ENCODE measurements around the gene PCP2.

PCP2 gene

DNA sequence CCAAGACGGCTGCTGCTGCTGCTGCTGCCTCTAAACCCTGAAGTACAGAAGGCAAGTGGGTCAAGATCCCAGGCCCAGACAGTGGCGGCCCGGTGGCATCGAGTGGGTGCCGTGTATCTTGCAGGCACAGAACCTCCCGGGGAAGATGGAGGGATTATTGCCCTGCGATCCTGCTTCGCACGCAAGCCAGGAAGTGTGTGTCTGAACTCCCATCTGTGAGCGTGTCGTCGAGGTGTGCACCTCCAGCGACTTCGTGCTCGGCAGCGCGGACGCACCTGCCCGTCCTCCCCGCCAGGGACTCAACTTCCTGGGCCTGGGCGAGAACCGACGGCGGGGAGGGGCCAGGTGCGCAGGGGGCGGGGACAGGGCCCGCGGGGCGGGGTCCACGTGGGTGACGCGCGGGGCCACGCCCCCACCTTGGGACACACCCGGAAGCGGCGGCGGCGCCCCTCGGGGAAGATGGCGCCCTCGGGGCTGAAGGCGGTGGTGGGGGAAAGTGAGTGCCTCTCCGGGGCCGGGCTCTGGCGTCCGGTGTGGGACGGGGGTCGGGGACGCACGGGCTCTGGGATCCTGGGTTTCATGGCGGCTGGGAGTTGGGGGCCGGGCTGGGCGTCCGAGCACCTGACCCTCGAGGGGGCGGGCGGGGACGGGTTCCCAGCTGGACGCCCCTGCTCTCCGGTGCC is 3.3 kb upstream of the PCP2 start, which contains the start of gene STXBP2:
Gene STXBP2, plus strand, starts transcription at position 420 of the 683 bp plus-strand sequence. Its CDS starts 40 bp downstream, at position 460.
- H3K4me3 Mint-ChIP-seq, result peak within 1 kb of the TSS; percentile 83
- no peaks in the 10 kb centered on the region for H3K27me3 Mint-ChIP-seq
- no peaks in the 10 kb centered on the region for H3K9me3 Mint-ChIP-seq (ENCODE audit: low read depth)
- H3K4me1 Mint-ChIP-seq (ENCODE audit: low read depth), result peaks cover 33% of the 10 kb centered on the region
- peaks cover 5% of the 10 kb centered on the region for H3K36me3 Mint-ChIP-seq
- H3K27ac Mint-ChIP-seq, result peak within 1 kb of the TSS; percentile 77

DNA sequence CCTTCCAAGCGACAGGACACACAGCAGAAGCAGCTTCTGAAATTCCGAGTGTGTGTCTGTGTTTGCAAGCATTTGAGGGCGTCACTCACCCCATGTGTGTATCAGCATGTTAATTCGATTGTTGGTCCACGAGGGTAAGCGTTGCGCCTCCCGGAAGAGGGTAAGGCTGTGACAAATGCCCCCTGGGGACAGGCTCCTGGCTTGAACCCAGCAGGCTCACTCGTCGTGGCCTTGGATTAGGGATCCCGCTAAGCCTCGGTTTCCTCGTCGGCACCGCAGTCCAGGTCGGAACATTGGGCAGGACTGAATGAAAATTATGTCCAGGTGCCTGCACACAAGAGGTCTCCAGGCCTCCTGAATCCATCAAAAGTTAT is 2.8 kb upstream of the PCP2 start:
- peak overlapping the region; percentile 77 for H3K27ac Mint-ChIP-seq
- no peaks in the 10 kb centered on the region for H3K27me3 Mint-ChIP-seq
- H3K4me1 Mint-ChIP-seq (ENCODE audit: low read depth), result peaks cover 35% of the 10 kb centered on the region
- no peaks in the 10 kb centered on the region for H3K9me3 Mint-ChIP-seq (ENCODE audit: low read depth)
- peaks cover 5% of the 10 kb centered on the region for H3K36me3 Mint-ChIP-seq
- H3K4me3 Mint-ChIP-seq, result peak overlapping the region; percentile 83

DNA sequence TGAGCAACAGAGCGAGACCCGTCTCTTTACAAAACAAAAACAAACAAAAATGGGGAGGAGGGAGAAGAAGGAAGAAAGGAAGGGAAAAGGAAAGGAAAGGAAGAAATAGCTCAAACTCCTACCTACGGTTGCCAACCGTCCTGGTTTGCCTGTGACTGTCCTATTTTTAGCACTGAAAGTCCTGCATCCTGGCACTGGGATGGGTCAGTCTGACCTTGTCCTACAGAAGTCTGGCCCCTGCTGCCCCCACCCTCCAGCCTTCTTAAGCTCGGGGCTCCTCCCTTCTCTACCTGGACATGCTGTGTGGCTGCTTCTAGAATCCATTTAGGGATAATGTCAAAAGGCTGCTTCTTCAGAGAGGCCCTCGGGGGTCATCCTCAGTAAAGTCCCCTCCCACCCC is 2.2 kb upstream of the PCP2 start:
- H3K36me3 Mint-ChIP-seq, result peaks cover 5% of the 10 kb centered on the region
- peak overlapping the region; percentile 83 for H3K4me3 Mint-ChIP-seq
- peaks cover 37% of the 10 kb centered on the region for H3K4me1 Mint-ChIP-seq (ENCODE audit: low read depth)
- peak overlapping the region; percentile 61 for H3K27ac Mint-ChIP-seq
- H3K9me3 Mint-ChIP-seq (ENCODE audit: low read depth), result no peaks in the 10 kb centered on the region
- H3K27me3 Mint-ChIP-seq, result no peaks in the 10 kb centered on the region

- Mint-ChIP-seq H3K4me1 (ENCODE audit: low read depth) (peaks cover 45% of the 10 kb centered on the region), H3K27ac (no peak overlapping the region), H3K9me3 (ENCODE audit: low read depth) (no peaks in the 10 kb centered on the region), H3K27me3 (no peaks in the 10 kb centered on the region), H3K36me3 (no peaks in the 10 kb centered on the region), H3K4me3 (no peak overlapping the region)
Observed at GRCh38 chr19:7632340-7633203, 947 bp downstream of the PCP2 start.

- H3K27ac Mint-ChIP-seq, result no peak overlapping the region
- H3K4me3 Mint-ChIP-seq, result peak overlapping the region; percentile 63
- H3K27me3 Mint-ChIP-seq, result no peaks in the 10 kb centered on the region
- H3K4me1 Mint-ChIP-seq (ENCODE audit: low read depth), result peaks cover 47% of the 10 kb centered on the region
- H3K9me3 Mint-ChIP-seq (ENCODE audit: low read depth), result no peaks in the 10 kb centered on the region
- H3K36me3 Mint-ChIP-seq, result peaks cover 2% of the 10 kb centered on the region
Observed at GRCh38 chr19:7631577-7631976, 1.9 kb downstream of the PCP2 start.

GRCh38 chr19:7629347-7630054 is 4.0 kb downstream of the PCP2 start, which contains the start of the genes PET100 and XAB2:
Gene PET100, plus strand, starts transcription at chr19:7629793. Its CDS starts 41 bp downstream, at chr19:7629834.
Gene XAB2, minus strand, starts transcription at chr19:7629545. Its CDS starts 18 bp downstream, at chr19:7629527.
- Mint-ChIP-seq H3K9me3 (ENCODE audit: low read depth) (no peaks in the 10 kb centered on the region), H3K4me1 (ENCODE audit: low read depth) (peaks cover 38% of the 10 kb centered on the region), H3K4me3 (peak within 1 kb of the TSS; percentile 99), H3K27ac (peak within 1 kb of the TSS; percentile 99), H3K27me3 (no peaks in the 10 kb centered on the region), H3K36me3 (peaks cover 2% of the 10 kb centered on the region)

DNA sequence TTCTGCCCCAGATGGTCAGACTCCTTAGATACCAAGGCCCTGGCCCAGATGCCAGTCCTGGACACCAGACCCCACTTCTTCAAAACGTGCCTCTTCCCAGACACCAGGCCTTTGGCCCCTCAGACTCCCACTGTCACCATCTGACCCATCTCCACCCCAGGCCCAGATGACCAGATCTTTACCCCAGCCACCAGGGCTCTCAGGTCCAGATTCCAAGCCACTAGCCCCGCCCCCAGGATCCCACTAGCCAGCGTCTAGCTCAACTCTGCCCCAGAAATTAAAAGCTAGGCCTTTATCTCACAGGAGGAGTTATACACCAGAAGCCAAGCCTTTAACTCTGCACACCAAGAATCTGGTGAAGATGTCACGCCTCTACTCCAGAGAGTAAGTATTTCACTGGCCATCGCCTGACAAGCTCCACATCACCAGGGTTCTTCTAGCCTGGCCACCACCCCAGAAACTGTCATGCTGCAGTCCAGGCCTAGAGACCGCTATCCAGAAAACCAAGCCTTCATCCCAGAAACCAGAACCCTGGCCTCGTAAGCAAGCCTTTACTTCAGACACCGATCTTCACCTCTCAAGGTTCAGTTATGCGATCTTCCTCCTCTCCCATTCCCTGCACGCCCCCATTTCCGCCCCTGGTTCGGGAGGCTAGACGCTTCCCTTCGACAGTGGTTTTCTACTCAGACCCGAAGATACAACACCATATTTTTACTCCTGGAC is 4.8 kb downstream of the PCP2 start:
- no peaks in the 10 kb centered on the region for H3K9me3 Mint-ChIP-seq (ENCODE audit: low read depth)
- H3K27ac Mint-ChIP-seq, result peak overlapping the region; percentile 99
- H3K4me3 Mint-ChIP-seq, result peak overlapping the region; percentile 99
- H3K4me1 Mint-ChIP-seq (ENCODE audit: low read depth), result peaks cover 38% of the 10 kb centered on the region
- peaks cover 2% of the 10 kb centered on the region for H3K36me3 Mint-ChIP-seq
- no peaks in the 10 kb centered on the region for H3K27me3 Mint-ChIP-seq

- H3K4me3 Mint-ChIP-seq, result peak overlapping the region; percentile 57
- no peaks in the 10 kb centered on the region for H3K9me3 Mint-ChIP-seq (ENCODE audit: low read depth)
- peaks cover 2% of the 10 kb centered on the region for H3K36me3 Mint-ChIP-seq
- peaks cover 38% of the 10 kb centered on the region for H3K4me1 Mint-ChIP-seq (ENCODE audit: low read depth)
- no peak overlapping the region for H3K27ac Mint-ChIP-seq
- H3K27me3 Mint-ChIP-seq, result no peaks in the 10 kb centered on the region
Observed at GRCh38 chr19:7627166-7627565, 6.4 kb downstream of the PCP2 start.

GRCh38 chr19:7625763-7626372 is 7.7 kb downstream of the PCP2 start:
- H3K9me3 Mint-ChIP-seq (ENCODE audit: low read depth), result no peaks in the 10 kb centered on the region
- H3K27ac Mint-ChIP-seq, result no peak overlapping the region
- H3K4me3 Mint-ChIP-seq, result no peak overlapping the region
- no peaks in the 10 kb centered on the region for H3K27me3 Mint-ChIP-seq
- peaks cover 2% of the 10 kb centered on the region for H3K36me3 Mint-ChIP-seq
- H3K4me1 Mint-ChIP-seq (ENCODE audit: low read depth), result peaks cover 32% of the 10 kb centered on the region

- Mint-ChIP-seq H3K36me3 (peaks cover 2% of the 10 kb centered on the region), H3K4me1 (ENCODE audit: low read depth) (peaks cover 25% of the 10 kb centered on the region), H3K4me3 (no peak overlapping the region), H3K9me3 (ENCODE audit: low read depth) (no peaks in the 10 kb centered on the region), H3K27me3 (no peaks in the 10 kb centered on the region), H3K27ac (no peak overlapping the region)
Observed at GRCh38 chr19:7624810-7625209, 8.7 kb downstream of the PCP2 start.

DNA sequence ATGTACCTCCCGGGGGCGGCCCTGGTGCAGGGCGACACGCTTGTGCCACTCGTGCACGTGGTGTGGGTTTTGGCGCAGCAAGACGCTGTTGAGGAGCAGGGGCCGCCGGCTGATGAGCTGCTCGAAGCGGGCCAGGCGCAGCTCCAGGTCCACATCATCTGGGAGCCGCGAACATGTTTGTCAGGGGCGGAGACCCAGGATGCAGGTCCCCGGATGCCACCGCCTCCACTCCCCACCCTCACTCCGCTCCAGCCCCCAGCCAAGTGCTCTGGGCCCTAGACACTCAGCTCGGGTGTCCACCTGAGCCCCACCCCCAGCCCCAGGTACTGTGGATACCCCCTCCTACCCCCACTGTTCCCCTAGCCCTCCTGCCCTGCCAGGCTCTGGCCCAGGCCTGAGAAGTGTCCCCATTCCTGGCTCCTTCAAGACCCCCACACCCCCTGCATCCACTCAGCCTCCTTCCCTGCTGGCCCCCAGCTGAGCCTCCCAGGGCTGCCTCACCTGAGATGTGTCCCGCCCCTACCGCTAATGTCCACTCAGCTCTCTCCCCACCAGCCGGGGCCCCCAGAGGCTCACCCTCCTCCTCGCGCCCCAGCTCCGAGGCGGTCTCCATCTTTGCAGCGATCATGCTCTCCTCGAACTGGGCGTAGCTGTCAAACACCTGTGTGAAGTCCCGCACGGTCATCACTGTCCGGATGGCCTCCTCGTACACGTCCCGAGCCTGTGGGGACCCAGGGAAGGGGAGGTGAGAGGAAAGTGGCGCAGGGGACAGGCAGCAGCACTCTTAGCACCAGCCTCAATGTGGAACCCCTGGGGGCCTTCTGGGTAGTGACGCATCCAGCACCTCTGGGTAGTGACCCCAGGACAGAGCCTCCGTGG is 9.6 kb downstream of the PCP2 start:
- no peak overlapping the region for H3K27ac Mint-ChIP-seq
- peaks cover 17% of the 10 kb centered on the region for H3K4me1 Mint-ChIP-seq (ENCODE audit: low read depth)
- no peaks in the 10 kb centered on the region for H3K9me3 Mint-ChIP-seq (ENCODE audit: low read depth)
- no peak overlapping the region for H3K4me3 Mint-ChIP-seq
- no peaks in the 10 kb centered on the region for H3K27me3 Mint-ChIP-seq
- peaks cover 2% of the 10 kb centered on the region for H3K36me3 Mint-ChIP-seq

DNA sequence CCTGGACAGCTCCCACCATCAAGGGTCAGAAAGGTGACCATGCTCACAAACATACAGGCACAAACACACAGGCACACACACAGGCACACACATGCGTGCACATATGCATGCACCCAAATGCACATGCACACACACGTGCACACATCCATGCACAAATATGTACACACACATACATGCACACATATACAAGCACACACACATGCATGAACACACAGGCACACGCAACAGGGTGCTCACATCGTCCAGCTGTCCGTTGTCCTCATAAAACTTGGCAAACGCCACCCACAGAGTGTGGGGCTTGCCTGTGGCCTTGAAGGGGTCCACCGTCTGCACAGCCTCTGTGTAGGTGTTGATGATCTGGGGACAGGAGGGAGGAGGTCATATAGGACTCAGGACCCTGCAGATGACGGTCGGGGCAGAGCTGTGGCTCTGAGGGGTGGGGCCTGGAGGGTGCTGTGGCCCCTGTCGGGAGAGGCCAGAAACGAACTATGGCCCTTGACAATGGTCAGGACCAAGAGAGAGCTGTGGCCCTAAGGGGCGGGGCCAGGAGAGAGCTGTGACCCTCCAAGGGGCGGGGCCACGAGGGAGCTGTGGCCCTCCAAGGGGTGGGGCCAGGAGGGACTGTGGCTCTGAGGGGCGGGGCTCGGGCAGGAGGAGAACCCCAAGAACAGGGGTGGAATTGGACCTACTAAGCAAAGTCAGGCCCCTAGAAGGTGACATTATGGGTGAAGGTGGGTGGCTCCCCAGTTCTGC is 10.4 kb downstream of the PCP2 start:
- Mint-ChIP-seq H3K27ac (no peak overlapping the region), H3K9me3 (ENCODE audit: low read depth) (no peaks in the 10 kb centered on the region), H3K36me3 (peaks cover 5% of the 10 kb centered on the region), H3K4me1 (ENCODE audit: low read depth) (peaks cover 8% of the 10 kb centered on the region), H3K27me3 (no peaks in the 10 kb centered on the region), H3K4me3 (no peak overlapping the region)
